Measurements from ENCODE around the gene DTX3. TPM values are rescaled to one million over a fixed set of nuclear protein-coding genes. Genes with fewer than 3 reads are reported as not detected.
"Not testable (repeated sequence)": the region's sequence is repeated elsewhere in the genome, so short reads cannot be mapped to it uniquely, and the experiment has no call there.

The DTX3 gene
- total RNA-seq, 3 donors from 2014 or later: 4.3 to 65.5 (median 7.0) TPM

GRCh38 chr12:57564178-57564740, 40.4 kb upstream of the DTX3 start:
- TF ChIP-seq CTCF (IDR thresholded peaks at IDR 0.05): no peak
- Histone ChIP-seq H3K36me3 (ENCODE audit: low read depth) (no peaks in the 10 kb centered on the region), H3K4me3 (no peak overlapping the region), H3K9me3 (no peaks in the 10 kb centered on the region), H3K4me1 (ENCODE audit: low read depth) (no peaks in the 10 kb centered on the region)
- DNase-seq: no peak
- intact Hi-C loops (cut with DNase I, micrococcal nuclease): no loop called here
- ATAC-seq: no peak

DNA sequence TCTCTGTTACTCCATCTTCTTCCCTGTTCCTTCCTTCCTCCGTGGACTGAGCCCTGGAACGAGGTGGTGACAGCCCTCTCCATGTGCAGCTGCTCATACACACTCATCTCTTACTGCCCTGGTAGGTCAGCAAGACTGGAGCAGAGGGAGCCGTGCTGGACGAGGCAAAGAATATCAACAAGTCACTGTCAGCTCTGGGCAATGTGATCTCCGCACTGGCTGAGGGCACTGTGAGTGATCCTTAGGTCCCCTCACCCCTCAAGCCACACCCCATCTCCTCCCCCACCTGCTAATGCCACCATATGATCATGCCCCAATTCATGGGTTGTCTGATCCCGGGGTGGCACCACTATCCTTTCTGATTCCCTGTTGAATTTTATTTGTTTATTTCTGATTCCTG, 35.8 kb upstream of the DTX3 start:
- TF ChIP-seq CTCF (IDR thresholded peaks at IDR 0.05): no peak
- intact Hi-C loops (cut with DNase I, micrococcal nuclease): no loop called here
- Histone ChIP-seq H3K36me3 (ENCODE audit: low read depth) (no peaks in the 10 kb centered on the region), H3K4me1 (ENCODE audit: low read depth) (no peaks in the 10 kb centered on the region), H3K4me3 (no peak overlapping the region), H3K9me3 (no peaks in the 10 kb centered on the region)
- no peak for ATAC-seq
- DNase-seq: no peak

DNA sequence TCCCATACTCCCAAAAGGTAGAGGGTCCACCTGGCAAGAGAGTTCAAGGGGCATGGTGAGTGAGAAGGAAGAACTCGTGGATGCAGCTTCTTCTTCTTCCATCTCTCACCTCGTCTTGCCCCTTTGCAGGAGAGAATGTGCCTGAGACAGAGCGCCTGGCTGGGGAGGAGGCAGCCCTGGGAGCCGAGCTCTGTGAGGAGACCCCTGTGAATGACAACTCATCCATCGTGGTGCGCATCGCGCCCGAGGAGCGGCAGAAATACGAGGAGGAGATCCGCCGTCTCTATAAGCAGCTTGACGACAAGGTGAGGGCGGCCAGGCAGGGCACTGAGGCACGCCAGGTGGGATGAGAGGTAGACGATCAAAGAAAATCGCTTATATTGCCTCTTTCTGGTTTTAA, 34.8 kb upstream of the DTX3 start:
- no peaks in the 10 kb centered on the region for H3K4me1 ChIP-seq (ENCODE audit: low read depth)
- H3K4me3 ChIP-seq: no peak overlapping the region
- TF ChIP-seq CTCF (IDR thresholded peaks at IDR 0.05): no peak
- H3K9me3 ChIP-seq: no peaks in the 10 kb centered on the region
- no peaks in the 10 kb centered on the region for H3K36me3 ChIP-seq (ENCODE audit: low read depth)
- ATAC-seq (no peak), DNase-seq (no peak)
- intact Hi-C loops (cut with DNase I, micrococcal nuclease): no loop called here

DNA sequence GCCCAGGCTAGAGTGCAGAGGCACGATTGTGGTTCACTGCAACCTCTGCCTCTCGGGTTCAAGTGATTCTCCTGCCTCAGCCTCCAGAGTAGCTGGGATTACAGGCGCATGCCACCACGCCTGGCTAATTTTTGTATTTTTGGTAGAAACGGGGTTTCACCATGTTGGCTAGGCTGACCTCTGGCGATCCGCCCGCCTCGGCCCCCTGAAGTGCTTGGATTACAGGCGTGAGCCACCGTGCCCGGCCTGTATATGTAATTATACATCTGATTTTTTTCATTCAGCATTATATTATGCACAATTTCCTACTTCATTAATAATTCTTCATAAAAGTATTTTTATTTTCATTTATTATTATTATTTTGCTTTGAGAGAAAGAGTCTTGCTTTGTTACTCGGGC, 34.2 kb upstream of the DTX3 start:
- H3K9me3 ChIP-seq; ATAC-seq; intact Hi-C loops (cut with DNase I, micrococcal nuclease); H3K4me3 ChIP-seq; DNase-seq; H3K4me1 ChIP-seq (ENCODE audit: low read depth); H3K36me3 ChIP-seq (ENCODE audit: low read depth): not testable (repeated sequence)

DNA sequence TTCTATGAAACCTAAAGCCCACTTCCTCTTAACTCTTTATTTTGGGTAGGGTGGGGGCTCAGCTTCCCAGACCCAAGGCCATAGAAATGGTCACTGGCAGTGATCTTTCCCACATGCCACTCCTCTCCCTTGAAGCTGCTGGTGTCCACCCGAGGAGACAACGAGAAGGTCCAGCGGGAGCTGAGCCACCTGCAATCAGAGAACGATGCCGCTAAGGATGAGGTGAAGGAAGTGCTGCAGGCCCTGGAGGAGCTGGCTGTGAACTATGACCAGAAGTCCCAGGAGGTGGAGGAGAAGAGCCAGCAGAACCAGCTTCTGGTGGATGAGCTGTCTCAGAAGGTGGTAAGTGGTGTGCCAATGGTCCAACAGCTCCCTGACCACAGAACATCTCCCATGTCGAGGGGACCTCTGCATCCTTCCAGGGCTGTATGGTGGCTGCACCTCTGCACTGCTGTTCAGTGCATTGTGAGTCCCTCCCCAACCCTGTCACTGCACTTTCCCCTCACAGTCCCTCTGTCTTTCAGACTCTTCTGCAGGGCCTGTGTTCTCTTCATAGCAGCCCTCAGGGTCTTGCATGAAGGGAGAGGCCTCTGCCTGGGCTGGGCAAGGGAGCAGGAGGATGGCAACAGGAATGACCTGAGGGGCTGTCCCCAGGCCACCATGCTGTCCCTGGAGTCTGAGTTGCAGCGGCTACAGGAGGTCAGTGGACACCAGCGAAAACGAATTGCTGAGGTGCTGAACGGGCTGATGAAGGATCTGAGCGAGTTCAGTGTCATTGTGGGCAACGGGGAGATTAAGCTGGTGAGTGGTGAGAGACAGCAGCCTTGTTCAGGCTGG, 32.5 kb upstream of the DTX3 start:
- TF ChIP-seq CTCF (IDR thresholded peaks at IDR 0.05): no peak
- H3K4me3 ChIP-seq: no peak overlapping the region
- DNase-seq (no peak), ATAC-seq (no peak)
- no peaks in the 10 kb centered on the region for H3K36me3 ChIP-seq (ENCODE audit: low read depth)
- H3K9me3 ChIP-seq: no peaks in the 10 kb centered on the region
- H3K4me1 ChIP-seq (ENCODE audit: low read depth): no peaks in the 10 kb centered on the region
- intact Hi-C loops (cut with DNase I, micrococcal nuclease): no loop called here

DNA sequence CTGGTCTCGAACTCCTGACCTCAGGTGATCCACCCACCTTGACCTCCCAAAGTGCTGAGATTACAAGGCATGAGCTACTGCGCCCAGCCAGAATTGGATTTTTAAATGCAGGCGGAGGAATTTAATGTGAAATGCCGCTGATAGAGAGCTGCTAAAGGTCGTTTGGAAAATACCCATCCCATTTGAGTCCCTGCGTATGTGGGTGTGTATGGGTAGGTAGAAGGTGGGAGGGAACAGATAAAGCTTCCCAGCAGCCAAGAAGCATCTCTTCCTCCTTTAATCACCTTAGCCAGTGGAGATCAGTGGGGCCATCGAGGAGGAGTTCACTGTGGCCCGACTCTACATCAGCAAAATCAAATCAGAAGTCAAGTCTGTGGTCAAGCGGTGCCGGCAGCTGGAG, 29.8 kb upstream of the DTX3 start:
- ATAC-seq (no peak), DNase-seq (no peak)
- no peak for TF ChIP-seq CTCF (IDR thresholded peaks at IDR 0.05)
- intact Hi-C loops (cut with DNase I, micrococcal nuclease): no loop called here
- Histone ChIP-seq H3K4me1 (ENCODE audit: low read depth) (no peaks in the 10 kb centered on the region), H3K36me3 (ENCODE audit: low read depth) (no peaks in the 10 kb centered on the region), H3K9me3 (no peaks in the 10 kb centered on the region), H3K4me3 (no peak overlapping the region)
